NCI-H2171 (cell line): ENCODE measurements around the gene BTD.

Experiments
- DNase-seq: peaks from one replicate; lab custom pipeline; 2025; lab: John Stamatoyannopoulos, UW

BTD gene

DNA sequence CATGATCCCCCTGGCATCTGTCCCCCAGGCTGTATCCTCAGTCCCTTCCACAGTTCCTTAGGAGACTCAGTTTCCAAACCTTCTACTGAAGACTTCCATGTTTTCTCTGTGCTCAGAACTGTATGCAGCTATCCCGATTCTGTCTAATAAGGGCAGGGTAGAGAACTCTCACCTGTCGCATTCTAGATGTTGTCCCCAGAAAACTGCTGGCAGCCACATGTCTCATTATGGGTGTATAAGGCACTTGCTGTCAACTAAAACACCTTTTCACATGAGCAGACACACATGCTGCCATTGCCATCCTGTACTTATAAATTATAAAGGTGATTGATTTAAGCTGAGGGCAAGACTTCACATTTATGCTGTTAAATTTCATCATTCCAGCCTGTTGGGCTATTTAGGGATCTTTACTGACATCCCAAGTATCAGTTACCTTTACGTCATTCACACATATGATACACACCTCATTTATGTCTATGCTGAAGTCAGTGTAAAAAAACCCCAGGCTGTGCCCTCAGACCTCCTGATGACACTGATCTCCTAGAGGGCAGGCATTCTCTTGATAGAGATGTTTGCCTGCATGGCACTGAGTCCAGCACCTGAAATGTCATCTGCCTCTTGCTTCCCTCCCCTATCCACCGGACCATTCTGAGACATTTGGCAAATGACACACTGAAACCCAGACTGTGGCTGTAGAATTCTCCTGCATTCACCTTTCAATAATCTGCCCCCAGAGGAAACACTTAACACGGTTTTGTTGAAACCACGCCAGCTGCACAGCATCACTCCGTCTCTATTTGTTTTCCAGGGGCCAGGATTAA lies 35.8 kb downstream of the BTD start:
- peak; percentile 18 for DNase-seq

DNA sequence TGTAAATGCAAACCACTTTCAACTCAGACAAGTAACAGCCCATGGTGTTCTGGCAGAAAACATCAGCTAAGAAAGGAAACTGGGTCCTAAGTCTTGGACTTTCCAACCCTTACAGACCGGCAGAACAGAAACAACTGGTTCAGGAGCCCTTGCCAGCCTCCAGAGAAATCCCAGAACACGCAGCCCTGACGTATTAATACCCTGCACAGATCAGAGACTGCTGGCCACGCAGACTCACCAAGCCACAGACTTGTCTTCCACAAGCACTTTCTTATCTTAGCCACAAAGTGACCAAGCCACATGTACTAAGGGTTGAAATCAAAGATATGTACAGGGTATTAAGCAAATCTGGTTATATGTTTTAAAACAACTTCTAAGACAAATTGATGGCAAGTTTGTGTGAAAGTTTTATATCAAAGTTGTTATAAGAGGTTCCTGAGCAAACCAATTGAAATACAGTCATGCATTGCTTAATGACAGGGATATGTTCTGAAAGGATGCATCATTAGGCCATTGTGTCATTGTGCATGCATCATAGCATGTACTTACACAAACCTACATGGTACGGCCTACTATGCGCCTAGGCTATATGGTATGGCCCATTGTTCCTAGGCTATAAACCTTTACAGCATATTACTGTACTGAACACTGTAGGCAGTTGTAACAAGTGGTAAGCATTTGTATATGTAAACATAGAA lies 36.8 kb downstream of the BTD start:
- no peak for DNase-seq

DNA sequence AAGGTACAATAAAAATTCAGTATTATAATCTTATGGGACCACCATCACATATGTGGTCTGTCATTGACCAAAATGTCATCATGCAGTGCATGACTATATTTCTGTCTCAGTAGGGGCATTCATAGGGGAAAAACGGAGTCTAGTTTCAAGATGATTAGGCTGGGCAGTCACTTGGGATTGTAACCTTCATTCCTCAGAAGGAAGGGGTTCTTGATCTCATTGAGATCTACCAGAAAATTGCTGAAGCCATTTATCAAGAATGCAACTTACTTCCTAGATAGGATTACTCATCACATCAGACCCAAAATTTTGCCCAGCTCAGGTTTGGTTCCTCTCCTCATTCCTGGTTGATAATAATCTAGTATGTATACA lies 37.3 kb downstream of the BTD start:
- no peak for DNase-seq

DNA sequence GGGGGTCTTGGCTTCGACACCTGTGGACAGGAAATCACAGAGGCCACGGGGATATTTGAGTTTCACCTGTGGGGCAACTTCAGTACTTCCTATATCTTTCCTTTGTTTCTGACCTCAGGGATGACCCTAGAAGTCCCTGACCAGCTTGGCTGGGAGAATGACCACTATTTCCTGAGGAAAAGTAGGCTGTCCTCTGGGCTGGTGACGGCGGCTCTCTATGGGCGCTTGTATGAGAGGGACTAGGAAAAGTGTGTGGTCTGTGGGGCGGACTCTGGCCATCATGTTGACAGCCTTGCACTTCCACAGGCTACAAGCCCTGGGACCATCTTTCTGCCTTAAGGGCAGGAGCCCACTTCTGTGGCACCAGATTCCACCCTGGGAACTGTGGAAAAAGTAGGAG lies 43.7 kb downstream of the BTD start:
- no peak for DNase-seq

DNA sequence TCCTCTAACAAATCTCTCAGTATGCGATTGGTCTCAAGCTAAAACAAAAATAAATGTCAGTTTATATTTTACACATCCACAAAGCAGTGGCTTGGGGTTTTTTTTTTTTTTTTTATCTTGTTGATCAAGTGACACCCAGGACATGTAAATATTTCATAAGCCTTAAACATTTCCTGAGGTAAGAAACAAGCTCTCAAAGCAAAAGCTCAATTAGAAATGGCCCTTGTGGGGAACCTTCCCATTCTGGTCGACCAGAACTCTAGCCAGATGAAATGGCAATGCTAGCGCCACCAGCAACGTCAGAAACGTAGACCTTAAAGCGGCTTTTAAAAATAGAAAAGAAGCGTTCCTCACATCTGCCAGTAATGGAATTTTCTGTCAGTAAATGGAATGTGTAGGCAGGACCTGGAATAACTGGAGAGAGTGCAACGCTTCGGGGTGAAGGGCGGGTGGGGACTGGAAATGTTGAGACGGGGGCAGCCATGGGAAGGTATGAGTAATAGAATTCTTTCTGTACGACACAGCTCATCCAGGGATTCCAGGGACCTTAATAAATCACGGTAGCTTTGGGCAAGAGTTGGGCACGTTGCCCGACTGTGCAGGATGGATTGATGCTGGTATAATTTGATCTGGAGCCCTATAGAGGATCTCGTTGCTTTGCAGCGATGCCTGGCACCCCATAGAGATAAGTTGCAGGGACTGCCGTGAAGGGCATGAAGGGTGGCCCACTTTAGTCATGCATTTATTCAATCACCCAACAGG lies 44.4 kb downstream of the BTD start:
- no peak for DNase-seq

DNA sequence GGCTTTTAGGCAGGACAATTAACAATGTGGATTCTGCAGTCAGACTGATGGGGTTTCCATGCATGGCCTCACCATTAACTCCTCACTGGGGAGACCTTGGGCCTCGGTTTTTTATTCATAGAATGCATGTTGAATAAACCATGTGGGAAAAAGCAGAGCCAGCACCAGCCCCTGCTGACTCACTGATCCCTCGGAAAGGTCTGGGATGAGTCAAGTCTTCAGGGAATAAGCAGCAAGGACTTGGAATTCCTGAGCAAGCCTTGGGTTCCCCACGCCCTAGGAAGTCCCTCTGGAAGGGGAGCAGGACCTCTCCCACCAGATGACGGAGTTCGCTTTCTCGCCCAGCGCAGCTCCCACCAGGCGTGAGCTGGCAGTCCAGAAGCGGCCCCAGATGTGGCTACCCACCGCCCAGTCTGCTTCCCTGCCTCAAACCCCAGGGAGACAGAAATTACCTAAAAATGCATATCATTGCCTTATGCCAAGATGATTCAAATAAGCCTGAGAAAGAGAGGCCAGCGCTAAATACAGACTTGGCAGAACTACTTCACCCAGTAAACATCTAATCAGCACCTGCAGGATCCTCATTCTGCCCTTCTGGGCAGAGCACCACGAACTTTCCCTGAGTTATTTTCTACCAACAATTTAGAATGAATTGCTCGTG lies 45.4 kb downstream of the BTD start:
- no peak for DNase-seq

DNA sequence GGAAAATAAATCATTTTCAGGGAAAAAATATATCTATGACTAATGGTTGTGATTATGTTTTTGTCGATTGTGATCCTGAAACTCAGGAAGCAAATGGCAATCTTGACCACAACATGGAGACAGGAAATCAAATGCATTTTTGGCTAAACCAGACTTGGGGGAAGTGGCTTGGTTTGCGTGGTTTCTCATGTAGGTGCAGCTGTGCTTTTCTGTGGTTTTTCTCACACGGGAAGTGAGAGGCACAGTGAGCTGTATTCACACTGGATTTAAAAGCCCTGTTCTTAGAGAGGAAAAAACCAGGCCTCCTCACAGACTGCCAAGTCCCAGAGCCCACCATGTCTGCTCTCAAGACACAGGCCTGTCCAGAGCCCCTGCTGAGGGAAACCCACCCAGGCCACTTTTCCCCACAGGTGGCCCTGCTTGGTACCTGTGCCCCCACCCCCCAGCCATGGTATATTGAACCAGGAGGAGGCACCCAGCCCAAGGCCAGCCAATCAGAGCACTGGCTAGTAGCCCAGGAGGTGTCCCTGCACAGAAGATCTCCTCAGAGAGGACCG lies 46.1 kb downstream of the BTD start:
- DNase-seq = no peak

DNA sequence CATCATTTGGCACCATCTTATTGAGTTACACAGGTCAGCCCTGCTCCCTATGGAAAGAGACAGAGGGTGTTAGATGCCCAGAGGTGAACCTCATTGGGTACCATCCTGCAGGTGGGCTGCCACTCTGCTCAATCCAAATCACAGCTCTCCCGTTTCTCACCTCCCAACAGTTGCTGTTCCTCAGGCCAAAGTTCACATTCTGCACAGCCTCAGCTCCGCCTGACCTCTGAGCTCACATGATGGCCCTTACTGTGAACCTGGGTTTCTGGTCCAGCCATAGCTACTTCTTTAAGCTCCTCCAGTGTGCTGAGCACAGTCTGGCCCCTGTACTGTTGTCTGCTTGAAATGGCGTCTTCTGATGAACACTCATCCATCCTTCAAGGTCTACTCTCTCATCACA lies 47.8 kb downstream of the BTD start:
- no peak for DNase-seq

DNA sequence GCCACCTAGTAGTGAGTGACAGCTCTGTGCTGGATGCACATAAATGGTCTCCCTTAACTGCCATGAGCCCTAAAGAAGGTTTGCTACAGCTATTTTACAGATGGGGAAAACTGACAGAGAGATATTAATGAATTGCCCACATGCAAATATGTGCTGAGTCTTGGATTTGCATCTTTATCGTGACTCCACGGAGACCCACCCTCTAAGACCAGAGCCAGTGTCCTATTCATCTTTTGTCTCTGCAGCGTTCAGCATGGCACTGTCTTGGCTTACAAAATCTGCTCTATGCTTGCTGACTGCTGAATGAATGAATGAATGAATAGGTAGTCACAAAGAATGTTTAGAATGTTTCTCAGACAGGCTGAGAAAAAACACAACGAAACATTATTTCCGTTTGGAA lies 48.3 kb downstream of the BTD start:
- no peak for DNase-seq

DNA sequence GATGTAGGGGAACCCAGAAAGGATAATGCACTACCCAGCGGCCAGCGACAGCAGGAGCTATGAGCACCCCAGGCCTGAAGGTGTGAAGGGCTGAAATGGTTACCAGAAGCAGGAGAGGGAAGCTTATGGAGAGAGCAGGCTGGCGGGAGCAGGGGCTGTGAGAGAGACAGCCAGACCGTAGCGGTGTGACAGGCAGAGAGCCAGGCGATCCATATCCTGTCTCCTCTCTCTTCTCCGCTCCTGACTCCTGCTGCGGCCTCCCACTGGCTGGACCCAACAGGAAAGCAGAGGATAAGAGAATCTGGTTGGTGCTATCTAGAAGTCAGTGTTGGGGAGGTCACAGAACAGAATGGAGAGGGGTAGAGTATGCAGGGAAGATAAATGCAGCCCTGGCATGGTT lies 49.9 kb downstream of the BTD start:
- DNase-seq = no peak

DNA sequence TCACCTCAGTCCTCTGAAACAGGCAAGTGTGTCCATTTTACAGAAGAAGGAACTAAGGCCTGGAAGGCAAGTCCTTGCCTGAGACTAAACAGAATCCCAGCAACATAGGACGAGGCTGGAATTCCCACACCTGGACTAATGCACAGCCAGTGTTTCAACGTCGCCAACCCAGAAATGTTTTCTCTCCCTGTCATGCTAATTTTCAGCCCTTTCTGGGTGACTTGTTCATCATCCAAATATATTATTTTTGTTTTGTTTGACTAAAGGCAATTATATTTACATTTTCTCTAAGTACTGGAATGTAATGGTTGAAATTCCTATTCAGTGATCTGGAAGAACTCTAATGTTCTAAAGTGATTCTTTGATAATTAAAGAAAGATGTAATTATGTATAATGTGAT lies 51.8 kb downstream of the BTD start:
- DNase-seq = no peak

DNA sequence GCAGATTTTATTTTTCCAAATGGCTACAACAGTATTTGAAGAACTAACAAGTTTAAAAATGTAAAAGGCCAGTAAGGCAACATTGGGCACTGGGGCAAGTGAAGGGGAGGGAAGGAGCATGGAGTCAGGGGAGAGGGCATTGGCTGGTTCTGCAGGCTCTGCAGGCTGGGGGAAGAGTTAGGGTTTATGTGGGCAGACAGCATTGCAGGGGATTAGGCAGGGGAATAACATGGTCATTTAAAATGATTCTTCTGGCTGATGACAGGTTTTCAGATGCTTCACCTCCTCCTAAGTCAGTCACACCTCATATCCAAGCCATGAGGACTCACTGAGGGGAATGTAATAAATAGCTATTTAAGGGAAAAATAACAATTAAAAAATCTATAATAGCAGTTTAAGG lies 52.6 kb downstream of the BTD start:
- DNase-seq = no peak

DNA sequence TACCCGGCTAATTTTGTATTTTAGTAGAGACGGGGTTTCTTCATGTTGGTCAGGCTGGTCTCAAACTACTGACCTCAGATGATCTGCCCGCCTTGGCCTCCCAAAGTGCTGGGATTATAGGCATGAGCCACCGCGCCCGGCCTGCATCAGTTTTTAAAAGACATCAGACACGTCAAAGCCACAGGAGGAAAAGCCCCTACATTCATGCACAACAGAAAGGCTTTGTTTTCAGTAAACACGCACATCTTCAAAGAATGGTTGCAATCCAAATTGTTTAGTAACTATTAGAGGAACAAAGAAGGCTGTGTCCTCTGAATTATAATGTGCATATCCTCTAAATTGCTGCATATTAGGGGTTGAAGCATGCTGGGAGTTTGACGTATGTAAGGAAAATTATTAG lies 53.3 kb downstream of the BTD start:
- DNase-seq = no peak

DNA sequence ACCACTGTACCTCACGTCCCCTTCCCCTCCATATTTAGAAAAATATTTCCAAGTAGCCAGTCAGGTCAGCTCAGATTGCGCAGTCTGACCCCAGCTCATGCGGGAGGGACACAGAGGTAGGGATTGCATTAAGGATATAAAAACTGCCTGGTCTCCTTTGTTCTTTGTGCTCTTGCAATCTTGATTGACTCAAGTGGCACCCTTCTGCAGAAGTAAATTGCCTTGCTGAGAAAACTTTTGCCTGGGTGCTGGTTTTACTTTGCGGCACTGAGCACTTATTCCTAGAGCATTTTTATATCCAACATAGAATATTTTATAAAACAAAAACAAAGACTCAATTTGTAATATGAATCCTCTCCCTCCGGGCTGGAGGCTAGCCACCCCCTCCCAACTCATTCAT lies 54.8 kb downstream of the BTD start:
- DNase-seq = no peak

DNA sequence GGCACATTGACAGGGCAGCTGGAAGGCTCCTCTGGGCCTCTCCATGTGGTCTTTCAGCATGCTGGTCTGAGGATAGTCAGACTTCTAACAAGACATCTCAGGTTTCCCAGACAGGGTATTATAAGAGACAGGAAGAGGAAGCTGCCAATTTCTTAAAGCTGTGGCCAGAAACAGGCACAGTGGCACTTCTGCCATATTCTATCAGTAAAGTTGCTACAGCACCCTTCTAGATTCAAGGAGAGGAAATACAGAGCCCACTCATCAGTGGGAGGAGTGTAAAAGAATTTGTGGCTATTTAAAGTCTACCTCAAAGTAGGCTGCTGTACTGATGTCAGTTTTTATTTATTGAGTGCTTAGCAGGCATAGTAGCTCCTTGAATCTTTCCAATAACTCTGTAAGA lies 55.5 kb downstream of the BTD start:
- DNase-seq = no peak

DNA sequence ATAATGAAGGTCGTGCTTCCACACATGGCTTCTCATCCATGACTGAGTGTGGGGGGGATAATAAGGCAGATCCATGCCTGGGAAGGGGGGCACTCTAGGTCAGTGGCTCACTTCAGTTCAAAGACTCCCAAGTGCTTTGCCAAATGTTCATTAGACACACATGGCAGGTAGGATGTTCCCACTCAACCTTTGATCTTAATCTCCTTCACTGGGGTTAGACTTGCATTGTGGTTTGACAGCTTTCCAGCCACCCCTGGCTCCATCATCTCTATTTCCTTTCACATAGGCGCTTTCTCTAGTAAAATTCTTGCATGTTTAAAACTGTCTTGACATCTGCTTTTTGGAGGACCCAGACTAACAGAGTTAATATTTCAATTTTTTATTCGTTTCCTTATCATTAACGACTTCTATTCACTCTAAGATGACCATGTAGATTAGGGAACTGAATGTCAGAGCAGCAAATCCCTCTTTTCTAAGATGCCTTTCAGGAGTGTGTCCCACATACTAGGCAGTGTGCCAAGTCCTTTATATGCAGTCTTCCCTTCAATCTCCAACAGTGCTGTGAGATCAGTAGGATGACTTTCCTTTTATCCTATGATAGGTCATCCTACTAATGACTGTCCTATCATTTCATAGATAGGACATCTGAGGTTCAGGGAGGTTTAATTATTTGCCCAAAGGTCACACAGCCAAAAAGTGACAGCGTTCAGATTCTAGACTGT lies 57.9 kb downstream of the BTD start:
- no peak for DNase-seq

DNA sequence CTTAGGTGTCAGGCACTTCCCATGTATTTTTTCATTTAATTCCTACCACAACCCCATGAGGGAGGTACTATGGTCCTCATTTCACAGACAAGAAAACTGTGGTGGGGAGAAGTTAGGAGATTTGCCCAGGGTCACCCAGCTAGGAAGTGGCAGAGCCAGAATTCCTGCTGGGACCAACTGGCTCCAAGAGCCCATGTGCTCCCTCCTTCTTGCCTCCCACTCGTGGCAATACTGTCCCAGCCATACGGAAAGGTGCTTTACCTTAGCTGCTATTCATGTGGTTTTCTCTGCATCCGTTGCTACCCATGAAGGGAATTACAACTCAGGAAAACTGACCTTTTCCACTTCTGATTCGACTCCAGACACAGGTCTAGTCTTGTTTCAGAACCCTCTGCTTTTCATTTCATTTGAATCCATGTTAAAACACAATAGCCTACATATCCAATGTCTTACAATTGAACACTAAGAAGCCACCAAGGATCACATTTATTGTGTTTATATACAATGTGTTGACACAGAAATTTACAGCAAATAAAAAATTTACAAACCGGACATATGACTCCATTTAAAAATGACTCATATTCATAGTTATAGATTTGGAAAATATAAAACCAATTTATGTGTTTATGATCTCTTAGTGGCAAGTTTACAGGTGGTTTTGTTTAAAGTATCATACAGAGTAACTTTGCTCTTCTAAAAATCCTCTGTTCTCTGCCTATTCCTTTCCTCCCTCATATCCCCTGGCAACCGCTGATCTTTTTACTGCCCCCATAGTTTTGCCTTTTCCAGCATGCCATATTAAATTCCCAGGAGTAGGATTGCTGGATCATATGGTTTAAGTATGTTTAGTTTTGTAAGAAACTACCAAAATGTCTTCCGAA lies 58.8 kb downstream of the BTD start:
- DNase-seq = no peak

DNA sequence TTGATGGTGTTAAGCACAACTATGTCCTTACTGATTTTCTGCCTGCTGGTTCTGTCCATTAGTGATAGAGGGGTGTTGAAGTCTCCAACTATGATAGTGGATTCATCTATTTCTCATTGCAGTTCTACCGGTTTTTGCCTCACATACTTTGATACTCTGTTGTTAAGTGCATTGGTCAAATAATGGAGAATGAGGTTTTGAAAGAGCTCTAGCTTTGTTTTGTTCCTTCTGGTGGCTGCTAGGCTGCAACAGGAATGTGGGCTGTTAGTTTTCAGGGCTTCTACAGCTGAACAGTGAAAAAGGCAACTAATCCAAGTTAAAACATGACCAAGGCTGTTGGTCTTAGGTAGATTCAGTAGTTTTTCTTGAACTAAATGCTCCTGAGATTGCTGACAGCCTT lies 62.6 kb downstream of the BTD start:
- no peak for DNase-seq

DNA sequence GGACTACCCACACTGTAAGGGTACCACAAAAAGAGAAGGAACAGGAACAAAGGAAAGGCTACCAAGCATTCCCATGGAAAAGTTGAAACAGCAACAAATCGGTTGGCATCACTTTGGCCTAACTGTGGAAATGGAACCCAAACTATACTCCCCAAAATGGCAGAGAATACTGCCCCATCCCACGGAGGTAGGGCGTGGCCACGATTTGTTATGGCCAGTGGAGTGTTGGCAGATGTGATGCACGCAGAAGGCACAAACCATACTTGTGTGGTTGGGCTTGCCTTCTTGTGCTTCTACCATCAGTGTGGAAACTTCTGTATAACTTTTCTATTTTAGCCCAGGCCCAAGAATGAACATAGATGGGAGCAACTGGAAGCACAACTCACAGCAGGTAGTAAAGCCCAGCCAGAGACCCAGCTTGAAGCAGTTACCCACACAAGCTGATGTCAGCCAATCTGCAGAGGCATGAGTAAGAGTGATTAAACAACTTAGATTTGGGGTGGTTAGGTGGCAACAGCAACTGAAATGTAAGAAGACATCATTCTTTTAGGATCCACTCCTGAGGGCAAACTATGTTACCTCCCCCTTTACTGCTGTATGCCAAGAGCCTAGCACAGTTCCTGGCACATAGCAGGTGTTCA lies 64.1 kb downstream of the BTD start:
- no peak for DNase-seq

DNA sequence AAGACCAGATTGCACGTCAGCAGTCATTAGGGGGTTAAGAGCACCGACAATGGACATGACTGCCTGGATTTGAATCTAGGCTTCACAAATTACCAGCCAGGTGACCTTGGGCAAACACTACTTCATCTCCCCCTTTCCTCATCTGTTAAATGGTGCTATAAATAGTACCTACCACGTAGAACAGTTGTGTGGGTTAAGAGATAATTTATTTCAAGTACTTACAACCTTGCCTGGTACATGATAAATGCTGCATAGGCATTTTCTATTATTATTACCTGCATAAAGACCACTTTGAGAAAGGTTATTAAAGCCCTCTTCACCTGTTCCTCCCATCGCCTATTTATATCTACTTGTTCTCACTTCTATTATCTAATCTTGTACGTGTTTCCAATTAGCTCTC lies 64.7 kb downstream of the BTD start:
- DNase-seq = no peak
